Sigmoid colon (tissue), 7 donors: ENCODE data around the gene KIF26A. TPM values are rescaled to one million over a fixed set of nuclear protein-coding genes. Genes with fewer than 3 reads are reported as not detected.

ENCODE experiments used
- DNase-seq: peaks from one replicate; pipeline ENCODE4 v3.0.0-alpha.2; 2019
- H3K27ac ChIP-seq, 4 donors: fragments of 200-600 bp; sonication (generic); one replicate each; pipeline ENCODE4 v1.5.1; 2016 to 2019; ENCODE audit warnings: mild to moderate bottlenecking in 1 of 4
- H3K27me3 ChIP-seq, 3 donors: fragments of 200-600 bp; sonication (generic); one replicate each; pipeline ENCODE4 v1.5.1; 2019; ENCODE audit warnings: mild to moderate bottlenecking in 1 of 3
- H3K36me3 ChIP-seq, 4 donors: fragments of 200-600 bp; sonication (generic); one replicate each; pipeline ENCODE4 v1.5.1; 2016 to 2019
- H3K4me1 ChIP-seq, 4 donors: fragments of 200-600 bp; sonication (generic); one replicate each; pipeline ENCODE4 v1.5.1; 2017 to 2019
- H3K4me3 ChIP-seq, 4 donors: fragments of 200-600 bp; sonication (generic); one replicate each; pipeline ENCODE4 v1.5.1; 2017 to 2019; ENCODE audit warnings: mild to moderate bottlenecking in 2 of 4, moderate library complexity in 1 of 4
- H3K9me3 ChIP-seq, 4 donors: fragments of 200-600 bp in 3 of 4; sonication (generic) in 3 of 4; one replicate each; pipeline versions ENCODE4 v1.5.1 to v1.6.1; 2013 to 2019
- EP300 ChIP-seq, 4 donors: sonication (generic); formaldehyde crosslinking; IDR thresholded peaks; one replicate each; pipeline ENCODE4 v1.6.1; 2017; ENCODE audit warnings: antibody characterized with exemption in 4 of 4
- POLR2A ChIP-seq, 2 donors: fragments of 450-650 bp; IDR thresholded peaks; one replicate each; pipeline ENCODE4 v1.6.1; 2016; ENCODE audit warnings: antibody characterized with exemption in 2 of 2, mild to moderate bottlenecking in 2 of 2, moderate library complexity in 2 of 2
- POLR2AphosphoS5 ChIP-seq, 4 donors: sonication (generic); formaldehyde crosslinking; IDR thresholded peaks; one replicate each; pipeline ENCODE4 v1.6.1; 2017; ENCODE audit warnings: antibody characterized with exemption in 4 of 4
- WGBS, 2 donors: extraction: QIAGEN DNeasy Blood & Tissue Kit; methylation state at CpG; one replicate each; pipeline ENCODE4 v1.1.7; 2013; 5-methylcytosine and 5-hydroxymethylcytosine counted together
- intact Hi-C: fragments of 100-400 bp; cut with DNase I; formaldehyde crosslinking; loops from one replicate; pipeline ENCODE4 v1.15.1; 2023
- polyA plus RNA-seq, 3 donors: library from polyadenylated mRNA; stranded (reverse); fragments of 200-250 nt; gene quantifications; one replicate each; pipeline ENCODE4 v1.2.3, GENCODE V29; 2013
- total RNA-seq, 4 donors: library from RNA; depleted of rRNA; stranded (reverse); fragments of >200 nt; gene quantifications; one replicate each; pipeline ENCODE4 v1.1.0, GENCODE V29; 2016
- TF ChIP-seq, protein P1 (sequence below), 4 experiments: fragments of 450-650 bp in 3 of 4; fragments of 200-600 bp in 1 of 4; IDR thresholded peaks; one replicate each; pipeline ENCODE4 v1.5.1; 2016 to 2019; ENCODE audit warnings: antibody characterized with exemption in 4 of 4, mild to moderate bottlenecking in 3 of 4, moderate library complexity in 2 of 4
- donor health status: healthy with polysubstance abuse.
- donor health status: Bipolar disorder and iron deficiency.
- donor health status: healthy.

KIF26A gene
- total and polyA plus RNA-seq, 7 donors = 0.60 to 4.2 (median 2.1) TPM

DNA sequence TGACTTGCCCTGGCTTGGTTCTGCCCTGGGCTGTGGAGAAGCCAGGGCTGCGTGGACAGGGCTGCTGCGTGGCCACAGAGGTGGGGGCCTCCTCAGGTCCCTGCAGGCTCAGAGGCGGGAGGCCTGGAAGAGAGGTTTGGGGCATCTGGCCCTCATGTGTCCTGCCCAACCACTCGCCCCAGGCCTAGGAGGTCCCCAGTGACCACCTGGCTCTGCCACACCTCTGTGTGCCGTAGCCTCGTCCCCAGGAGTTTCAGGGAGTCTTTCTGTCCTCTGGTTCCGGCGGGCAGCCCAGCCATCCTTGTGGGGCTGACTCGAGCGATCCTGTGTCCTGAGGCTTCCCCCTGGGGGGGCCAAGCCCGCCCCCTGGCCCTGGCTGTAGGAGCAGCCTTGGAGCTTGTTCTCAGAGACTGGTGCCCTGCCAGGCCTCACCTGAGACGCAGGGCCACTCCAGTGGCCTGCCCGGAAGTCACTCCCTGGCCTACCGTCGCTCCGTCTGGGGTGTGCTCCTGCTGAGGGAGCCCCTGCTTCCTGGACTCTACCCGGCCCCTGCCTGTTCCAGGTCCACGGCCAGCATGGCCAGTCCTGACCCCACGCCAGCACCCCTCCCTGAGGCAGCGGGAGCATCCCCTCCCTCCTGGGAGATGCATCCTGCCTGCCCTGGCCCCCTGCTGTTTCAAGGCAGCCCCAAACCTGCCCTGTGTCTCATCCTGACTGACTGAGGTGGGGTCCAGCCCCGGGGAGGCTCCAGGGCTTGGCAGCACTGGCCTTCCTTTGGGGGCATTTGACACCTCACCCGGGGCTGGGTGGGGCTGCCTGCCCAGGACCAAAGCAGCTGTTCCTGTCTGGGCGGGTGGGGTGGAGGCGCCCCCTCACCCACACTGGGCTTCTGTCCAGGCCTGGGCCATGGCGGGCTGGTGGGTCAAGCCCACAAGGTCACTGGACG, 39.0 kb upstream of the KIF26A start:
- no peak overlapping the region for H3K4me3 ChIP-seq
- no peaks in the 10 kb centered on the region for H3K4me1 ChIP-seq
- intact Hi-C loops = no loop called here
- DNase-seq = no peak
- no peaks in the 10 kb centered on the region for H3K36me3 ChIP-seq
- H3K9me3 ChIP-seq = no peaks in the 10 kb centered on the region
- no peak overlapping the region for H3K27ac ChIP-seq
- WGBS, 2 donors = 84% methylated on average over 26 of the region's 26 CpGs
- TF ChIP-seq, protein P1, sequence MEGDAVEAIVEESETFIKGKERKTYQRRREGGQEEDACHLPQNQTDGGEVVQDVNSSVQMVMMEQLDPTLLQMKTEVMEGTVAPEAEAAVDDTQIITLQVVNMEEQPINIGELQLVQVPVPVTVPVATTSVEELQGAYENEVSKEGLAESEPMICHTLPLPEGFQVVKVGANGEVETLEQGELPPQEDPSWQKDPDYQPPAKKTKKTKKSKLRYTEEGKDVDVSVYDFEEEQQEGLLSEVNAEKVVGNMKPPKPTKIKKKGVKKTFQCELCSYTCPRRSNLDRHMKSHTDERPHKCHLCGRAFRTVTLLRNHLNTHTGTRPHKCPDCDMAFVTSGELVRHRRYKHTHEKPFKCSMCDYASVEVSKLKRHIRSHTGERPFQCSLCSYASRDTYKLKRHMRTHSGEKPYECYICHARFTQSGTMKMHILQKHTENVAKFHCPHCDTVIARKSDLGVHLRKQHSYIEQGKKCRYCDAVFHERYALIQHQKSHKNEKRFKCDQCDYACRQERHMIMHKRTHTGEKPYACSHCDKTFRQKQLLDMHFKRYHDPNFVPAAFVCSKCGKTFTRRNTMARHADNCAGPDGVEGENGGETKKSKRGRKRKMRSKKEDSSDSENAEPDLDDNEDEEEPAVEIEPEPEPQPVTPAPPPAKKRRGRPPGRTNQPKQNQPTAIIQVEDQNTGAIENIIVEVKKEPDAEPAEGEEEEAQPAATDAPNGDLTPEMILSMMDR (IDR thresholded peaks at IDR 0.05) = no peak
- TF ChIP-seq EP300 (IDR thresholded peaks at IDR 0.05) (no peak), POLR2A (IDR thresholded peaks at IDR 0.05) (no peak), POLR2AphosphoS5 (IDR thresholded peaks at IDR 0.05) (no peak)
- H3K27me3 ChIP-seq = peaks cover 0 to 13% (median 11%) of the 10 kb centered on the region in 3 donors

DNA sequence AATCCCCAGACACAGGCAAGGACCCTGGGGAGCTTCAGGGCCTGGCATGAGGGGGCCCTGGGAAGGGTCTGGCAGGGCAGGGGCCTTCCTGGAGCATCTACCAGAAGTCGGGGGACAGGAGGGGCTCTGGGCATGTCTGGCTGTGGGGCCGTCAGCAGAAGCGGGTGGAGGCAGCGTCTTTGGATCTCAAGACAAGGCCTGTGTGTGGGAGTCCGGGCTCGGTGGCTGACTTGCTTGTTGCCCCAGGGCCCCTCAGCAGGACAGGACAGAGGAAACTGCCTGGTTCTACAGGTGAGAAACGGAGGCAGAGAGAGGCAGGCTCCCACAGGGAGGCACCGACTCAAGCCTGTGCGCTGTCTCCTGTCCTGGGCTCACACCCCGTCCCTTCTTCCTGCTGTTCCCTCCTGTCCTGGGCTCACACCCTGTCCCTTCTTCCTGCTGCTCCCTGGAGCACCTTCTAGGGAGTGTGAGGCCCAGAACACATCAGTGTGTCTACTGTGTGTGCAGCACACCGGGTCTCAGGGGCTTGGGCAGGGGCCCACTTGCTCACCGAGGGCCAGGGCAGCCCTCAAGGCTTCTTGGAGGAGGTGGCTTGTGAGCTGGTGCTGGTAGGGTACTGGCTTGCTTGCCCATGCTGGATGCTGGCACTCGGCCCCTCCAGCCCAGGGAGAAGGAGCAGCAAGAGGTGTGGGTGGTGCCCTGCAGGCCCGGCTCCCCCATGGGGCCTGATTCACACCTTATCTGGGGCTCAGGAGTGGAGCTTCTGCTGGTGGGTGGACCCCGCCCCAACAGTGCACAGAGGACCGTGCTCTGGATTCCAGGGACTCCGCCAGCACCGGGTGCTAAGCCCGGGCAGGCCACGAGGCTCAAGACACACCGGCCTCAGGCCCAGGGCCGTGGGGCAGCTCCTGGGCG, 38.0 kb upstream of the KIF26A start:
- Histone ChIP-seq H3K9me3 (no peaks in the 10 kb centered on the region), H3K4me3 (no peak overlapping the region), H3K27ac (no peak overlapping the region), H3K27me3 (peaks cover 0 to 3% (median under 1%) of the 10 kb centered on the region in 3 donors), H3K4me1 (no peaks in the 10 kb centered on the region), H3K36me3 (no peaks in the 10 kb centered on the region)
- TF ChIP-seq EP300 (IDR thresholded peaks at IDR 0.05) = no peak
- no peak for TF ChIP-seq POLR2AphosphoS5 (IDR thresholded peaks at IDR 0.05)
- no peak for TF ChIP-seq POLR2A (IDR thresholded peaks at IDR 0.05)
- TF ChIP-seq, protein P1 (IDR thresholded peaks at IDR 0.05) = no peak
- intact Hi-C loops = no loop called here
- DNase-seq = no peak
- 36 to 75% methylated on average over 23 of the region's 23 CpGs for WGBS, 2 donors

DNA sequence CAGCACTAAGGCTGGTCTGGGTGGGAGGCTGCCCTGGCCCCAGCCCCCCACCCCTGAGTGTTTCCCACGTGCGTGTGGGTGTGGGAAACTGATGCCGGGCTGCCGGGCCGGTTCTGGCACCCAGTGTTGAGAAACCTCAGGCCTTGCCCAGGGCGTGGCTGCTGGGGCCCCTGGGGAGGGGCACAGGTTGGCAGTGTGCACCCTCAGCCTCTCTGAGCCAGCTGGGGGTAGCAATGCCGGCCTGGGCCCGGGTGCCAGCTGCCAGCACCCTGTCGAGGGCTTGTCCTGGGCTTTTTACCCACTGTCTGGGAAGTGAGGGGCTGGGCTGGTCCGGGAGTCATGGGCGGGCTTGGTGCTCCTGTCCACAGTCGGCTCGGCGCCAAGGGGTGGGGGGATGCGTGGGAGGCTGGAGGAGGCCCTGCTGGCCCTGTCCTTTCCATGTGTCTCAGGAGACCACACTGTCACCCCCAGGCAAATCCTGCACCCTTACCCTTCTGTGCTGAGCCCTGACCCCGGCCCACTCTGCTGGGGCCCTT, 37.2 kb upstream of the KIF26A start:
- Histone ChIP-seq H3K27ac (no peak overlapping the region), H3K9me3 (no peaks in the 10 kb centered on the region), H3K27me3 (no peaks in the 10 kb centered on the region), H3K36me3 (no peaks in the 10 kb centered on the region), H3K4me1 (no peaks in the 10 kb centered on the region), H3K4me3 (no peak overlapping the region)
- WGBS, 2 donors = 24 to 62% methylated on average over 16 of the region's 16 CpGs
- DNase-seq = no peak
- intact Hi-C loops = no loop called here
- TF ChIP-seq POLR2A (IDR thresholded peaks at IDR 0.05) (no peak), POLR2AphosphoS5 (IDR thresholded peaks at IDR 0.05) (no peak), EP300 (IDR thresholded peaks at IDR 0.05) (no peak)
- TF ChIP-seq, protein P1 (IDR thresholded peaks at IDR 0.05) = no peak

DNA sequence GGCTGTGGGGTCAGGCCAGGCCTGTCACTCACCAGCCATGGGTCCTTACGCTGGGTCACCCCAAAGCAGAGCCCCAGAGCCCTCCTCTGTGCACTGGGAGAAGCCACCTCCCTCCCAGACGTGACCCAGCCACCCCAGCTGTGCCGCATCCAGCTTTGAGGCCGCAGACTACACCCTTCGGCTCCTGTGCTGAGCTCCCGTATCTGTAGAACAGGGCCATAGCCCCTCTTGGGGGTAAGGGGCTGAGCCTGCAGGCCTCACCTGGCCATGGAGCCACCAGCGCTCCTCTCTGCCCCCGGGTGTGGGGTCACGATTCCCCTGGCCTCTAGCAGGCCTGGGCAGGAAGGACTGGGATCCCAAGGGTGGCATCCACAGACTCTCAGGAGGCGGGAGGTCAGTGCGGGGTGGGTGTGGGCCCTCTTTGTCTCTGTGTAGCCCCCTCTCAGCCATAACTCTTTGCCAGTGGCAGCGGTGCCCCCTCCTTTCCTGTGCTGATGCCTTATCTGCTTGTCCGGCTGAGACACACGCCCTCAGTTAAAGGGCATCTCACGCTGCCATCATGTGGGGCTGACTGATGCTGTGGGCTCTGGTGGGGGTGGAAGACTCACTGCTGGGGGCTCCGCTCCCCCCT, 36.6 kb upstream of the KIF26A start:
- TF ChIP-seq POLR2AphosphoS5 (IDR thresholded peaks at IDR 0.05) (no peak), EP300 (IDR thresholded peaks at IDR 0.05) (no peak), POLR2A (IDR thresholded peaks at IDR 0.05) (no peak)
- TF ChIP-seq, protein P1 (IDR thresholded peaks at IDR 0.05) = no peak
- H3K36me3 ChIP-seq = no peaks in the 10 kb centered on the region
- H3K27me3 ChIP-seq = no peaks in the 10 kb centered on the region
- intact Hi-C loops = no loop called here
- no peaks in the 10 kb centered on the region for H3K4me1 ChIP-seq
- no peaks in the 10 kb centered on the region for H3K9me3 ChIP-seq
- DNase-seq = no peak
- no peak overlapping the region for H3K4me3 ChIP-seq
- no peak overlapping the region for H3K27ac ChIP-seq
- 74 to 86% methylated on average over 16 of the region's 16 CpGs for WGBS, 2 donors
